HG02642 (cell line): ENCODE data around the gene UBALD1.
A peak's percentile ranks its signal among the peaks of the same experiment; 100 is the strongest.

Experiments used
- ATAC-seq: cut with Tn5 transposase; IDR thresholded peaks from one replicate; pipeline ENCODE4 v1.9.1; 2021; ENCODE audit warnings: mild to moderate bottlenecking; ENCODE audit not compliant: unreplicated experiment, poor library complexity

The UBALD1 gene

GRCh38 chr16:4617880-4618279 is 3.2 kb upstream of the UBALD1 start:
- no peak for ATAC-seq

GRCh38 chr16:4616047-4616811 is 1.5 kb upstream of the UBALD1 start:
- ATAC-seq: peak; percentile 77

GRCh38 chr16:4615384-4616046 is 827 bp upstream of the UBALD1 start:
- no peak for ATAC-seq

- ATAC-seq: no peak
Measured at GRCh38 chr16:4613636-4614570, 785 bp downstream of the UBALD1 start.

GRCh38 chr16:4612977-4613635 is 1.6 kb downstream of the UBALD1 start:
- ATAC-seq: no peak

GRCh38 chr16:4612474-4612931 is 2.2 kb downstream of the UBALD1 start:
- no peak for ATAC-seq

- ATAC-seq: no peak
Measured at GRCh38 chr16:4611337-4612021, 3.2 kb downstream of the UBALD1 start.

GRCh38 chr16:4610011-4611005 is 4.4 kb downstream of the UBALD1 start:
- no peak for ATAC-seq

- no peak for ATAC-seq
Measured at GRCh38 chr16:4609200-4610010, 5.3 kb downstream of the UBALD1 start.

- no peak for ATAC-seq
Measured at GRCh38 chr16:4608704-4608980, 6.0 kb downstream of the UBALD1 start.

- no peak for ATAC-seq
Measured at GRCh38 chr16:4607841-4608703, 6.6 kb downstream of the UBALD1 start.

- ATAC-seq: no peak
Measured at GRCh38 chr16:4606354-4606753, 8.3 kb downstream of the UBALD1 start.

- ATAC-seq: no peak
Measured at GRCh38 chr16:4604401-4604800, 10.3 kb downstream of the UBALD1 start.

- ATAC-seq: no peak
Measured at GRCh38 chr16:4603624-4604170, 11.0 kb downstream of the UBALD1 start.

- ATAC-seq: no peak
Measured at GRCh38 chr16:4602331-4602730, 12.4 kb downstream of the UBALD1 start.

GRCh38 chr16:4601864-4602186 is 12.9 kb downstream of the UBALD1 start:
- ATAC-seq: no peak
